Common myeloid progenitor, CD34-positive (primary cell): ENCODE measurements around the gene KRTAP10-4.

Experiments used
- CTCF ChIA-PET: fragments of 350-600 bp; sonication (Branson Sonifier 250); formaldehyde crosslinking; loops from one replicate; lab custom pipeline; 2021; ENCODE audit warnings: antibody characterized with exemption; lab: Charles Lee
- POLR2A ChIA-PET: fragments of 350-600 bp; sonication (Branson Sonifier 250); formaldehyde crosslinking; loops from one replicate; lab custom pipeline; 2021; ENCODE audit warnings: antibody characterized with exemption; lab: Charles Lee
- DNase-seq, 3 donors: peaks; one replicate each; pipeline versions ENCODE4 v3.0.0 to v3.0.0-alpha.2; 2013
- H3K27ac ChIP-seq, 2 experiments: 1 replicate in 1 of 2; 2 replicates in 1 of 2; pipeline ENCODE4 v1.7.0; 2013; ENCODE audit warnings: inconsistent platforms in 2 of 2, low read length in 2 of 2, mild to moderate bottlenecking in 2 of 2, low read depth in 1 of 2, moderate library complexity in 1 of 2; ENCODE audit not compliant: severe bottlenecking in 2 of 2, insufficient read depth in 1 of 2, poor library complexity in 1 of 2
- H3K27me3 ChIP-seq, 5 experiments: replicated peaks in 2 of 5; 1 replicate in 3 of 5; 2 replicates in 2 of 5; pipeline versions ENCODE4 v1.6.1 to v1.7.0; 2013; ENCODE audit warnings: low read length in 4 of 5, mild to moderate bottlenecking in 2 of 5, moderate library complexity in 2 of 5, inconsistent platforms in 1 of 5; ENCODE audit not compliant: insufficient read depth in 5 of 5, control insufficient read depth in 4 of 5
- H3K36me3 ChIP-seq, 4 experiments: 1 replicate in 2 of 4; 2 replicates in 2 of 4; pipeline versions ENCODE4 v1.6.1 to v1.7.0; 2013; ENCODE audit warnings: low read length in 3 of 4, control low read depth in 1 of 4, mild to moderate bottlenecking in 1 of 4; ENCODE audit not compliant: control insufficient read depth in 4 of 4, insufficient read depth in 4 of 4
- H3K4me1 ChIP-seq, 4 experiments: 1 replicate in 3 of 4; 2 replicates in 1 of 4; pipeline versions ENCODE4 v1.6.1 to v1.7.1; 2013; ENCODE audit warnings: low read length in 3 of 4, mild to moderate bottlenecking in 3 of 4, control low read depth in 1 of 4, inconsistent platforms in 1 of 4, moderate library complexity in 1 of 4; ENCODE audit not compliant: control insufficient read depth in 4 of 4, insufficient read depth in 4 of 4; ENCODE audit errors: control extremely low read depth in 1 of 4
- H3K4me3 ChIP-seq, 7 experiments: 1 replicate in 4 of 7; 2 replicates in 3 of 7; pipeline versions ENCODE4 v1.5.1 to v1.7.0; 2013; ENCODE audit warnings: mild to moderate bottlenecking in 7 of 7, low read length in 6 of 7, moderate library complexity in 6 of 7, inconsistent platforms in 2 of 7, low read depth in 2 of 7, control low read depth in 1 of 7; ENCODE audit not compliant: insufficient read depth in 4 of 7, control insufficient read depth in 1 of 7; ENCODE audit errors: extremely low read depth in 1 of 7
- H3K9me3 ChIP-seq, 5 experiments: 1 replicate in 4 of 5; 2 replicates in 1 of 5; pipeline versions ENCODE4 v1.6.1 to v1.7.1; 2013; ENCODE audit warnings: low read length in 4 of 5, mild to moderate bottlenecking in 2 of 5, inconsistent platforms in 1 of 5, low read depth in 1 of 5, moderate library complexity in 1 of 5; ENCODE audit not compliant: control insufficient read depth in 4 of 5, insufficient read depth in 2 of 5; ENCODE audit errors: control extremely low read depth in 1 of 5
- WGBS: methylation state at CpG from one replicate; pipeline ENCODE4 v1.1.5; 2013; ENCODE audit not compliant: insufficient coverage; 5-methylcytosine and 5-hydroxymethylcytosine counted together

Gene KRTAP10-4

GRCh38 chr21:44551340-44551961 is 22.1 kb upstream of the KRTAP10-4 start, which contains the start of gene KRTAP10-2:
Gene KRTAP10-2, minus strand, starts transcription at chr21:44551505. Its CDS starts 47 bp downstream, at chr21:44551458.
- H3K27ac ChIP-seq: no peak within 1 kb of the TSS
- WGBS: 87% methylated on average over 14 of the region's 17 CpGs
- no peak within 1 kb of the TSS for H3K4me3 ChIP-seq
- CTCF ChIA-PET: no interaction called here
- DNase-seq: no peak
- peaks cover 3 to 14% (median 5%) of the 10 kb centered on the region in 5 experiments for H3K9me3 ChIP-seq
- POLR2A ChIA-PET: no interaction called here
- H3K36me3 ChIP-seq: no peaks in the 10 kb centered on the region
- H3K4me1 ChIP-seq: no peaks in the 10 kb centered on the region
- H3K27me3 ChIP-seq: peaks cover 0 to 53% (median 8%) of the 10 kb centered on the region in 5 experiments

- POLR2A ChIA-PET: no interaction called here
- Histone ChIP-seq H3K27ac (no peak overlapping the region), H3K4me3 (no peak overlapping the region), H3K27me3 (peaks cover 0 to 48% (median 10%) of the 10 kb centered on the region in 5 experiments), H3K36me3 (no peaks in the 10 kb centered on the region), H3K9me3 (peaks cover 0 to 8% (median 4%) of the 10 kb centered on the region in 5 experiments), H3K4me1 (no peaks in the 10 kb centered on the region)
- CTCF ChIA-PET: no interaction called here
- no peak for DNase-seq
- 95% methylated on average over 6 of the region's 6 CpGs for WGBS
These were observed 21.4 kb upstream of the KRTAP10-4 start for GRCh38 chr21:44552136-44552535.

GRCh38 chr21:44552681-44553080 is 20.8 kb upstream of the KRTAP10-4 start:
- ChIA-PET CTCF (no interaction called here), POLR2A (no interaction called here)
- no peak for DNase-seq
- 94% methylated on average over 13 of the region's 13 CpGs for WGBS
- H3K4me1 ChIP-seq: no peaks in the 10 kb centered on the region
- H3K4me3 ChIP-seq: no peak overlapping the region
- no peaks in the 10 kb centered on the region for H3K36me3 ChIP-seq
- peaks cover 0 to 2% (median 0%) of the 10 kb centered on the region in 5 experiments for H3K9me3 ChIP-seq
- H3K27me3 ChIP-seq: peaks cover 0 to 46% (median 11%) of the 10 kb centered on the region in 5 experiments
- no peak overlapping the region for H3K27ac ChIP-seq

- CTCF ChIA-PET: no interaction called here
- WGBS: 86% methylated on average over 3 of the region's 13 CpGs
- H3K4me3 ChIP-seq: no peak overlapping the region
- peaks cover 0 to 11% (median 5%) of the 10 kb centered on the region in 5 experiments for H3K9me3 ChIP-seq
- POLR2A ChIA-PET: no interaction called here
- DNase-seq: no peak
- H3K27me3 ChIP-seq: peaks cover 0 to 27% (median 6%) of the 10 kb centered on the region in 5 experiments
- H3K4me1 ChIP-seq: no peaks in the 10 kb centered on the region
- no peaks in the 10 kb centered on the region for H3K36me3 ChIP-seq
- no peak overlapping the region for H3K27ac ChIP-seq
These were observed 18.2 kb upstream of the KRTAP10-4 start for GRCh38 chr21:44555200-44555875.

GRCh38 chr21:44556879-44557278 is 16.6 kb upstream of the KRTAP10-4 start:
- Histone ChIP-seq H3K9me3 (peaks cover 0 to 11% (median 5%) of the 10 kb centered on the region in 5 experiments), H3K27ac (no peak overlapping the region), H3K36me3 (no peaks in the 10 kb centered on the region), H3K4me3 (no peak overlapping the region), H3K27me3 (peaks cover 0 to 21% (median 6%) of the 10 kb centered on the region in 5 experiments), H3K4me1 (no peaks in the 10 kb centered on the region)
- POLR2A ChIA-PET: no interaction called here
- DNase-seq: no peak
- CTCF ChIA-PET: no interaction called here
- 73% methylated on average over 9 of the region's 9 CpGs for WGBS

GRCh38 chr21:44557491-44558328 is 15.8 kb upstream of the KRTAP10-4 start:
- WGBS: 72% methylated on average over 27 of the region's 30 CpGs
- H3K9me3 ChIP-seq: peaks cover 0 to 15% (median 5%) of the 10 kb centered on the region in 5 experiments
- no peak overlapping the region for H3K27ac ChIP-seq
- no peak for DNase-seq
- H3K36me3 ChIP-seq: no peaks in the 10 kb centered on the region
- POLR2A ChIA-PET: no interaction called here
- CTCF ChIA-PET: no interaction called here
- H3K4me3 ChIP-seq: no peak overlapping the region
- peaks cover 0 to 21% (median 6%) of the 10 kb centered on the region in 5 experiments for H3K27me3 ChIP-seq
- H3K4me1 ChIP-seq: no peaks in the 10 kb centered on the region
